ENCODE results near the gene CD8B.

CD8B gene

DNA sequence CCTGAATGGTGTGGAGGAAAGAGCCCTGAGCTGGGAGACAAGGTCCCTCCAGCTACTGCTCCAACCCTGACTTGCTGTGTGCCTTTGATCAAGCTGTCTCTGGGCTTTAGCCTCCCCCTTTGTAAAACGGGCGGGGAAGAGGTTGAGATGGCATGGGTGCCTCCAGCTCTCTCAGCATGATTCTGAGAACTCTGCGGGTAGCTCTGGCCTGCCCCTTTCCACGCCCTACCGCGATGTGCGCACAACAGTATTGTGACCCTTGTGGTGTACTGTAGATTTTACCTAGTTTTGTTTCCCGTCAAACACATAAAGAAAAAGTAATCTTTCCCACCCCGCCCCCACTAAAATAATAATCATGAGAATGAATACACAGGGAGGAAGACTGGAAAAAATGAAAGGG, 76.2 kb downstream of the CD8B start:
- DNase-seq (ENCODE audit: low read depth, low spot score): no peak
- in situ Hi-C loops (cut with HindIII; ENCODE audit: low sequenced_read_pairs): no loop called here
- no peak overlapping the region for H3K4me3 ChIP-seq (ENCODE audit: low read depth, low read length)
- no peak for TF ChIP-seq CTCF (IDR thresholded peaks at IDR 0.05; ENCODE audit: low read depth, low read length)

DNA sequence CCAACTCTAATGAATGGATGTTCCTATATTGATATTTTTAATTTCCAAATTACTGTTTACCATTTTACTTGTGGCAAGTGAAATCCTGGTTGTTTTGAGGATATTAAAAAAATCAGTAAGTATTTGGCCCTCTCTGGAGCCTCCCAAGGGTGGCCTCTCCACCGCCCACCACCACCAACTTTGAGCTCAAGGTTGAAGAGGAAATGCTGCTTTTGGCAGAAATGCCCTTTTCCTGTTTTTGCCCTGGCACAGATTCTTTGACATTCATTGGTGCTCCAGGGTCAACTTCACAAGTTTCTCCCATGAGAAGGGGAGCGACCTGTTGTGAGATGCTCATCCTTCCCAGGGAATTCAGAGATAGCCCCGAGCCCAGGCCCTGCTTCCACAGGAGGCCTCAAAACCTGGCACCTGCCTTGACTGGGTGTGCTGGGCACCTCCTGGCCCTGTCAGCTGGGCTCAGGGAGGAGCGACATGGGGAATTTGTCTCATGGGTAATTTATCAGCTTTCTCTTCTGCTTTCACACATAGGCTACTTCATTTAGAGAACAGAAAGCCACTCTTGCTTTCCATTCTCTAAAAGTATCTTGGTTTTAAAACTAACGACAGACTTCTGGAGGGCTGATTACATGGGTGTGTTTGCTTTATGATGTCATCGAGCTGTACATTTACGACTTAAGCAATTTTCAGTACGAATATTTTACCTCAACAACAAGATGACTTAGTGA, 77.9 kb downstream of the CD8B start:
- DNase-seq (ENCODE audit: low read depth, low spot score): no peak

DNA sequence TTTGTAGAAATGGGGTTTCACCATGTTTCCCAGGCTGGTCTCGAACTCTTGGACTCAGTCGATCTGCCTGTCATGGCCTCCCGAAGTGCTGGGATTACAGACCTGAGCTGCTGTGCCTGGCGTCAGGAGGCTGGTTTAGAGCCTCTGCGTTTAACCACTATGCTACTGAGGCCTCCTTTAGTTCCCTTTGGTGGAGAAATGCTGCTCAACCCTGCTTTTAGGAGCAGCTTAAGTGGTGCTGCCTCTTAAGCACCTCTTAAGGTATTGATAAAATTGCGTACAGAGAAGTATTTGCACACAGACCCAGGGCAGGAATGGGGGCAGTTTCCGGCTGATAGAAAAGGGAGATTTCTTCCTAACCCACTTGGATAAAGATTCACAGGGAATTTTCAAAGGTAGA, 78.9 kb downstream of the CD8B start:
- H3K4me3 ChIP-seq (ENCODE audit: low read depth, low read length): no peak overlapping the region
- TF ChIP-seq CTCF (IDR thresholded peaks at IDR 0.05; ENCODE audit: low read depth, low read length): no peak
- in situ Hi-C loops (cut with HindIII; ENCODE audit: low sequenced_read_pairs): no loop called here
- DNase-seq (ENCODE audit: low read depth, low spot score): no peak

More for the DNA sequence above, 77.9 kb downstream of the CD8B start:
- no peak for TF ChIP-seq CTCF (IDR thresholded peaks at IDR 0.05; ENCODE audit: low read depth, low read length)
- no peak overlapping the region for H3K4me3 ChIP-seq (ENCODE audit: low read depth, low read length)
- in situ Hi-C loops (cut with HindIII; ENCODE audit: low sequenced_read_pairs): no loop called here

DNA sequence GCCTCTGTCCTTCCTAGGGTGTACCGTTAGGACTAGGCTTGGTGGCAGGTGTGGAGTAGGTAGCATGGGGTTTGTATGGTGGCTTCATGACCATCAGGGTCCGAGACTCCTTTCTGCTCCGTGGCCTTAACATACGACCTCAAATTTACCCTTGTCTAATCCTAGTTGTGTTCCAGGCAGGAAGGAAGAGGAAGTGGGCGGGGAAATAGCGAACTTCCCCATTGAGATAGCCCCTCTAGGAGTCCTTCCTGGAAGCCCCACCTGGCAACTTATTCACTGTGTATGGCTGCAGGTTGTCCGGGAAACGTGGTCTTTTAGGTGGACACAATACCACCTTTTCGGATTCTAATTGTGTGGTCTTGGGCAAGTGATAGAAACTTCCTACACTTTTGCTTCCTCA, 80.3 kb downstream of the CD8B start:
- in situ Hi-C loops (cut with HindIII; ENCODE audit: low sequenced_read_pairs): no loop called here

GRCh38 chr2:86779971-86780370, 81.7 kb downstream of the CD8B start:
- H3K4me3 ChIP-seq (ENCODE audit: low read depth, low read length): no peak overlapping the region
- no peak for TF ChIP-seq CTCF (IDR thresholded peaks at IDR 0.05; ENCODE audit: low read depth, low read length)
- in situ Hi-C loops (cut with HindIII; ENCODE audit: low sequenced_read_pairs): no loop called here
- DNase-seq (ENCODE audit: low read depth, low spot score): no peak

More for the DNA sequence above, 80.3 kb downstream of the CD8B start:
- H3K4me3 ChIP-seq (ENCODE audit: low read depth, low read length): no peak overlapping the region
- TF ChIP-seq CTCF (IDR thresholded peaks at IDR 0.05; ENCODE audit: low read depth, low read length): no peak
- no peak for DNase-seq (ENCODE audit: low read depth, low spot score)

DNA sequence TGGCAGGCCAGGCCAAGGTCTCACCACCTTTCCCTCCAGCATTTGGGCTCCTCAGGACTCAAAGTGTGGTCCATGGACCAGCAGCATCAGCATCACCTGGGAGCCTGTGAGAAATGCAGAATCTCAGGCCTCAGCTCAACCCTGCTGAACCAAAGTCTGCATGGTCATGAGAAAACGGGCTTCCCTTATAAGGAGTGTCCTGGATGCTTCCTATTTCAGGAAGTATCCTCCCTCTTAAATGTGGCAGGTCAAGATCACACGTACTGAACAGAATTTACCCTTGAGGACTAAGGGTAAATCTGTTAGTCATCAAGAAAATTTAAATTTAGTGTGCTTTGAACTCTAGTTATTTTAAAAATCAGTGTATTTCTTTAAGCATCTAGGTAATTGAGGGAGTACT, 82.7 kb downstream of the CD8B start:
- no peak for TF ChIP-seq CTCF (IDR thresholded peaks at IDR 0.05; ENCODE audit: low read depth, low read length)
- H3K4me3 ChIP-seq (ENCODE audit: low read depth, low read length): no peak overlapping the region
- no peak for DNase-seq (ENCODE audit: low read depth, low spot score)
- in situ Hi-C loops (cut with HindIII; ENCODE audit: low sequenced_read_pairs): no loop called here

Data from astrocyte of the spinal cord (primary cell).